ENCODE data around the gene INO80D. TPM values are rescaled to one million over a fixed set of nuclear protein-coding genes. Genes with fewer than 3 reads are reported as not detected.

The INO80D gene
- total RNA-seq, 3 donors from 2014 or later: 16.3 to 29.9 (median 19.3) TPM

DNA sequence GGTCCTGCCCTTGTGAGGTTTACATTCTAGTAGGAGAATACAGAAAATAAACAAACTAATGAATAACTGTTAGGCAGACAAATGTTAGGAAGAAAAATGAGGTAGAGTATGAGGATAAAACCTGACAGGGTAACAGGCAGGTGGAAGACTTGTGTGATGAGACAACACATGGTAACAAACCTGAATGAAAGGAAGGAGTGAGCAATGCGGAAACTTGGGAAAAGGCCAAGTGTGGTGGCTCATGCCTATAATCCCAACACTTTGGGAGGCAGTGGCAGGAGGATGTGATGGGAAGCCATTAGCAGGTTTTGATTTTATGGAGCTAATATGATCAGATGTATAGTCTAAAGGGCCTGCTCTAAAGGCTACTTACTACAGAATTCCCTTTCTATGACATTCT, 74.2 kb downstream of the INO80D start:
- Histone ChIP-seq H3K36me3 (no peaks in the 10 kb centered on the region), H3K27me3 (no peaks in the 10 kb centered on the region), H3K9me3 (peaks cover 4 to 5% of the 10 kb centered on the region in 2 donors), H3K4me3 (no peak overlapping the region), H3K4me1 (no peaks in the 10 kb centered on the region), H3K27ac (no peak overlapping the region)
- intact Hi-C loops (cut with DNase I; ENCODE audit: low total_unique reads): no loop called here
- TF ChIP-seq POLR2AphosphoS5 (IDR thresholded peaks at IDR 0.05) (no peak), POLR2A (IDR thresholded peaks at IDR 0.05) (no peak)
- TF ChIP-seq, protein P1, sequence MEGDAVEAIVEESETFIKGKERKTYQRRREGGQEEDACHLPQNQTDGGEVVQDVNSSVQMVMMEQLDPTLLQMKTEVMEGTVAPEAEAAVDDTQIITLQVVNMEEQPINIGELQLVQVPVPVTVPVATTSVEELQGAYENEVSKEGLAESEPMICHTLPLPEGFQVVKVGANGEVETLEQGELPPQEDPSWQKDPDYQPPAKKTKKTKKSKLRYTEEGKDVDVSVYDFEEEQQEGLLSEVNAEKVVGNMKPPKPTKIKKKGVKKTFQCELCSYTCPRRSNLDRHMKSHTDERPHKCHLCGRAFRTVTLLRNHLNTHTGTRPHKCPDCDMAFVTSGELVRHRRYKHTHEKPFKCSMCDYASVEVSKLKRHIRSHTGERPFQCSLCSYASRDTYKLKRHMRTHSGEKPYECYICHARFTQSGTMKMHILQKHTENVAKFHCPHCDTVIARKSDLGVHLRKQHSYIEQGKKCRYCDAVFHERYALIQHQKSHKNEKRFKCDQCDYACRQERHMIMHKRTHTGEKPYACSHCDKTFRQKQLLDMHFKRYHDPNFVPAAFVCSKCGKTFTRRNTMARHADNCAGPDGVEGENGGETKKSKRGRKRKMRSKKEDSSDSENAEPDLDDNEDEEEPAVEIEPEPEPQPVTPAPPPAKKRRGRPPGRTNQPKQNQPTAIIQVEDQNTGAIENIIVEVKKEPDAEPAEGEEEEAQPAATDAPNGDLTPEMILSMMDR (IDR thresholded peaks at IDR 0.05): no peak
- DNase-seq (ENCODE audit: low spot score in 2 of 2): no peak

GRCh38 chr2:206011018-206011614, 74.9 kb downstream of the INO80D start:
- H3K4me3 ChIP-seq: no peak overlapping the region
- no peaks in the 10 kb centered on the region for H3K4me1 ChIP-seq
- no peak overlapping the region for H3K27ac ChIP-seq
- H3K27me3 ChIP-seq: no peaks in the 10 kb centered on the region
- H3K9me3 ChIP-seq: peaks cover 4 to 5% of the 10 kb centered on the region in 2 donors
- no peaks in the 10 kb centered on the region for H3K36me3 ChIP-seq
- no peak for DNase-seq (ENCODE audit: low spot score in 2 of 2)
- TF ChIP-seq, protein P1 (IDR thresholded peaks at IDR 0.05): no peak
- TF ChIP-seq POLR2A (IDR thresholded peaks at IDR 0.05) (no peak), POLR2AphosphoS5 (IDR thresholded peaks at IDR 0.05) (no peak)
- intact Hi-C loops (cut with DNase I; ENCODE audit: low total_unique reads): no loop called here

GRCh38 chr2:206004004-206004693, 81.8 kb downstream of the INO80D start:
- no peaks in the 10 kb centered on the region for H3K27me3 ChIP-seq
- H3K27ac ChIP-seq: no peak overlapping the region
- TF ChIP-seq POLR2AphosphoS5 (IDR thresholded peaks at IDR 0.05) (no peak), POLR2A (IDR thresholded peaks at IDR 0.05) (no peak)
- TF ChIP-seq, protein P1 (IDR thresholded peaks at IDR 0.05): no peak
- intact Hi-C loops (cut with DNase I; ENCODE audit: low total_unique reads): loop anchor here (10.0 kb wide), 1 partner anchor 561 kb away; no protein-coding TSS in a partner anchor
- DNase-seq (ENCODE audit: low spot score in 2 of 2): no peak
- no peaks in the 10 kb centered on the region for H3K9me3 ChIP-seq
- no peak overlapping the region for H3K4me3 ChIP-seq
- H3K4me1 ChIP-seq: no peaks in the 10 kb centered on the region
- H3K36me3 ChIP-seq: peaks cover 11% of the 10 kb centered on the region

DNA sequence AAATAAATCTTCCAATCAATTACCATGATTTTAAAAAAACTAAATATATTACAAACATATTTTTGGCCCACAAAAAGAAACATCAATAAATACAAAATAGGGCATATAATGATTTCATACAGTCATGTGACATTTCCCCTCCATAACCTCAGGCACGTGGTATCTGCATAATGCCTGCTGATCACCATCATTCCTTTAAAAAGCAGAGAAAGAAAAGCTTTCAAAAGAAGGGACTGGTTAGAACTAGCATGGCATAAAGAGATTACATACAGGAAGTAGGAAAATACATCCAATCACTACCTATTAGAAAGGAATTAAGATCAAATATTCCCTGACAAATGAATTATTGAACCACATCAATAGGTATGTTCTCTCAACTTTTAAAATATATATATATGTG, 83.5 kb downstream of the INO80D start:
- Histone ChIP-seq H3K9me3 (no peaks in the 10 kb centered on the region), H3K27me3 (no peaks in the 10 kb centered on the region), H3K4me3 (no peak overlapping the region), H3K36me3 (peaks cover 11% of the 10 kb centered on the region), H3K4me1 (no peaks in the 10 kb centered on the region), H3K27ac (no peak overlapping the region)
- TF ChIP-seq, protein P1 (IDR thresholded peaks at IDR 0.05): no peak
- no peak for TF ChIP-seq POLR2AphosphoS5 (IDR thresholded peaks at IDR 0.05)
- TF ChIP-seq POLR2A (IDR thresholded peaks at IDR 0.05): no peak
- no peak for DNase-seq (ENCODE audit: low spot score in 2 of 2)
- intact Hi-C loops (cut with DNase I; ENCODE audit: low total_unique reads): loop anchor here (10.0 kb wide), 1 partner anchor 562 kb away; no protein-coding TSS in a partner anchor

DNA sequence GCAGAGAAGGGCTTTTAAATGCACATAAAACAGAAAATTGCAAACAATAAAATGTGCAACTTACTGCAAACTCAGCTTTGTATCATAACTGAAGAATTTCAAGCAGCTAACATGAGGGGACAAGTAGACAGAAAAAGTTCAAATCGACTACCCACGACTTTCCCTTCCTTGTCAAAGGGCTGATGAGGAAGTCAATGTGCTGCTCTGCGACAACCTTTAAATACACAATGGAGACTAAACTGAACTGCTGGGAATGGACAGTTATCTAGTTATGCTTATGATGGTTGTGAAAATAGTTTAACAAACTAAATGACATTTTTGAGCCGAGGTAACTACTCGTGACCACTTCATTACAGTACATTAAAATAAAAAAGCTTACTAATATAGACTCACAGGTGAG, 84.1 kb downstream of the INO80D start:
- H3K4me1 ChIP-seq: no peaks in the 10 kb centered on the region
- no peak for DNase-seq (ENCODE audit: low spot score in 2 of 2)
- H3K4me3 ChIP-seq: no peak overlapping the region
- H3K36me3 ChIP-seq: peaks cover 11% of the 10 kb centered on the region
- TF ChIP-seq POLR2AphosphoS5 (IDR thresholded peaks at IDR 0.05) (no peak), POLR2A (IDR thresholded peaks at IDR 0.05) (no peak)
- TF ChIP-seq, protein P1 (IDR thresholded peaks at IDR 0.05): no peak
- H3K27me3 ChIP-seq: no peaks in the 10 kb centered on the region
- intact Hi-C loops (cut with DNase I; ENCODE audit: low total_unique reads): loop anchor here (10.0 kb wide), 1 partner anchor 563 kb away; no protein-coding TSS in a partner anchor
- H3K9me3 ChIP-seq: no peaks in the 10 kb centered on the region
- H3K27ac ChIP-seq: no peak overlapping the region

All from breast epithelium (tissue), 4 donors.